Head of caudate nucleus (tissue), 42 donors: ENCODE measurements around the gene GIMAP8.

Source experiments
- DNase-seq, 42 donors: peaks; one replicate each; pipeline versions ENCODE4 v3.0.0 to v3.0.0-alpha.2; 2020 to 2021; ENCODE audit warnings: mixed read lengths in 7 of 42
- intact Hi-C: fragments of 100-400 bp; cut with DNase I; formaldehyde crosslinking; loops from one replicate; pipeline ENCODE4 v1.15.0; 2022

GIMAP8 gene

DNA sequence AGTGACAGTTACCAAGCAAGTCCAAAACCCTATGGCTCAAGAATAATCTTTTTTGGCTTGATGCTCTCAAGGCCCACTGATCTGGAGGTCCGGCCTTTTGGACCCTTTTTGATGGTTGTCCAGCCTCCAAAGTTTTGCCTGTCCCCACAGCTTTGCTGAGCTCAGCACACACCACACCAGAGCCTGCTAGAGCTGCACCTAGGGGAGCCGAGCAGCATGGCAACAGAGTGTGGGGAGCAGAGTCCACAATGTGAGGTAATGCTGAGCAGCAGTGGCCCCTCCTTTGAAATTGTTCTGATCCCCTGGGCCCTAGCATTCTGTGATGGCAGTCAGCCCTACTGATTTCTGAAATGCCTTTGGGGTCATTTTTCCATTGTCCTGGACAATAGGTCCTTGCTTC, 73.6 kb downstream of the GIMAP8 start:
- no peak for DNase-seq
- intact Hi-C loops, result no loop called here
